Measurements from ENCODE around the gene GXYLT1. TPM values are rescaled to one million over a fixed set of nuclear protein-coding genes. Genes with fewer than 3 reads are reported as not detected.

Gene GXYLT1
- total and polyA plus RNA-seq, 2 experiments from 2014 or later = 3.9 to 13.4 TPM

- no peak for TF ChIP-seq EZH2 (IDR thresholded peaks at IDR 0.05; ENCODE audit: low read depth, unreplicated experiment)
- no peak for TF ChIP-seq CREB1 (CRISPR knock-in tag; IDR thresholded peaks at IDR 0.05; ENCODE audit: low read depth)
- TF ChIP-seq, protein P1, sequence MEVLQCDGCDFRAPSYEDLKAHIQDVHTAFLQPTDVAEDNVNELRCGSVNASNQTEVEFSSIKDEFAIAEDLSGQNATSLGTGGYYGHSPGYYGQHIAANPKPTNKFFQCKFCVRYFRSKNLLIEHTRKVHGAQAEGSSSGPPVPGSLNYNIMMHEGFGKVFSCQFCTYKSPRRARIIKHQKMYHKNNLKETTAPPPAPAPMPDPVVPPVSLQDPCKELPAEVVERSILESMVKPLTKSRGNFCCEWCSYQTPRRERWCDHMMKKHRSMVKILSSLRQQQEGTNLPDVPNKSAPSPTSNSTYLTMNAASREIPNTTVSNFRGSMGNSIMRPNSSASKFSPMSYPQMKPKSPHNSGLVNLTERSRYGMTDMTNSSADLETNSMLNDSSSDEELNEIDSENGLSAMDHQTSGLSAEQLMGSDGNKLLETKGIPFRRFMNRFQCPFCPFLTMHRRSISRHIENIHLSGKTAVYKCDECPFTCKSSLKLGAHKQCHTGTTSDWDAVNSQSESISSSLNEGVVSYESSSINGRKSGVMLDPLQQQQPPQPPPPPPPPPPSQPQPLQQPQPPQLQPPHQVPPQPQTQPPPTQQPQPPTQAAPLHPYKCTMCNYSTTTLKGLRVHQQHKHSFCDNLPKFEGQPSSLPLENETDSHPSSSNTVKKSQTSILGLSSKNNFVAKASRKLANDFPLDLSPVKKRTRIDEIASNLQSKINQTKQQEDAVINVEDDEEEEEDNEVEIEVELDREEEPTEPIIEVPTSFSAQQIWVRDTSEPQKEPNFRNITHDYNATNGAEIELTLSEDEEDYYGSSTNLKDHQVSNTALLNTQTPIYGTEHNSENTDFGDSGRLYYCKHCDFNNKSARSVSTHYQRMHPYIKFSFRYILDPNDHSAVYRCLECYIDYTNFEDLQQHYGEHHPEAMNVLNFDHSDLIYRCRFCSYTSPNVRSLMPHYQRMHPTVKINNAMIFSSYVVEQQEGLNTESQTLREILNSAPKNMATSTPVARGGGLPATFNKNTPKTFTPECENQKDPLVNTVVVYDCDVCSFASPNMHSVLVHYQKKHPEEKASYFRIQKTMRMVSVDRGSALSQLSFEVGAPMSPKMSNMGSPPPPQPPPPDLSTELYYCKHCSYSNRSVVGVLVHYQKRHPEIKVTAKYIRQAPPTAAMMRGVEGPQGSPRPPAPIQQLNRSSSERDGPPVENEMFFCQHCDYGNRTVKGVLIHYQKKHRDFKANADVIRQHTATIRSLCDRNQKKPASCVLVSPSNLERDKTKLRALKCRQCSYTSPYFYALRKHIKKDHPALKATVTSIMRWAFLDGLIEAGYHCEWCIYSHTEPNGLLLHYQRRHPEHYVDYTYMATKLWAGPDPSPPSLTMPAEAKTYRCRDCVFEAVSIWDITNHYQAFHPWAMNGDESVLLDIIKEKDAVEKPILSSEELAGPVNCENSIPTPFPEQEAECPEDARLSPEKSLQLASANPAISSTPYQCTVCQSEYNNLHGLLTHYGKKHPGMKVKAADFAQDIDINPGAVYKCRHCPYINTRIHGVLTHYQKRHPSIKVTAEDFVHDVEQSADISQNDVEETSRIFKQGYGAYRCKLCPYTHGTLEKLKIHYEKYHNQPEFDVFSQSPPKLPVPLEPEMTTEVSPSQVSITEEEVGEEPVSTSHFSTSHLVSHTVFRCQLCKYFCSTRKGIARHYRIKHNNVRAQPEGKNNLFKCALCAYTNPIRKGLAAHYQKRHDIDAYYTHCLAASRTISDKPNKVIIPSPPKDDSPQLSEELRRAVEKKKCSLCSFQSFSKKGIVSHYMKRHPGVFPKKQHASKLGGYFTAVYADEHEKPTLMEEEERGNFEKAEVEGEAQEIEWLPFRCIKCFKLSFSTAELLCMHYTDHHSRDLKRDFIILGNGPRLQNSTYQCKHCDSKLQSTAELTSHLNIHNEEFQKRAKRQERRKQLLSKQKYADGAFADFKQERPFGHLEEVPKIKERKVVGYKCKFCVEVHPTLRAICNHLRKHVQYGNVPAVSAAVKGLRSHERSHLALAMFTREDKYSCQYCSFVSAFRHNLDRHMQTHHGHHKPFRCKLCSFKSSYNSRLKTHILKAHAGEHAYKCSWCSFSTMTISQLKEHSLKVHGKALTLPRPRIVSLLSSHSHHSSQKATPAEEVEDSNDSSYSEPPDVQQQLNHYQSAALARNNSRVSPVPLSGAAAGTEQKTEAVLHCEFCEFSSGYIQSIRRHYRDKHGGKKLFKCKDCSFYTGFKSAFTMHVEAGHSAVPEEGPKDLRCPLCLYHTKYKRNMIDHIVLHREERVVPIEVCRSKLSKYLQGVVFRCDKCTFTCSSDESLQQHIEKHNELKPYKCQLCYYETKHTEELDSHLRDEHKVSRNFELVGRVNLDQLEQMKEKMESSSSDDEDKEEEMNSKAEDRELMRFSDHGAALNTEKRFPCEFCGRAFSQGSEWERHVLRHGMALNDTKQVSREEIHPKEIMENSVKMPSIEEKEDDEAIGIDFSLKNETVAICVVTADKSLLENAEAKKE (CRISPR knock-in tag; IDR thresholded peaks at IDR 0.05) = no peak
- no peak for TF ChIP-seq ZNF331 (CRISPR knock-in tag; IDR thresholded peaks at IDR 0.05; ENCODE audit: low read depth)
- TF ChIP-seq, protein P2, sequence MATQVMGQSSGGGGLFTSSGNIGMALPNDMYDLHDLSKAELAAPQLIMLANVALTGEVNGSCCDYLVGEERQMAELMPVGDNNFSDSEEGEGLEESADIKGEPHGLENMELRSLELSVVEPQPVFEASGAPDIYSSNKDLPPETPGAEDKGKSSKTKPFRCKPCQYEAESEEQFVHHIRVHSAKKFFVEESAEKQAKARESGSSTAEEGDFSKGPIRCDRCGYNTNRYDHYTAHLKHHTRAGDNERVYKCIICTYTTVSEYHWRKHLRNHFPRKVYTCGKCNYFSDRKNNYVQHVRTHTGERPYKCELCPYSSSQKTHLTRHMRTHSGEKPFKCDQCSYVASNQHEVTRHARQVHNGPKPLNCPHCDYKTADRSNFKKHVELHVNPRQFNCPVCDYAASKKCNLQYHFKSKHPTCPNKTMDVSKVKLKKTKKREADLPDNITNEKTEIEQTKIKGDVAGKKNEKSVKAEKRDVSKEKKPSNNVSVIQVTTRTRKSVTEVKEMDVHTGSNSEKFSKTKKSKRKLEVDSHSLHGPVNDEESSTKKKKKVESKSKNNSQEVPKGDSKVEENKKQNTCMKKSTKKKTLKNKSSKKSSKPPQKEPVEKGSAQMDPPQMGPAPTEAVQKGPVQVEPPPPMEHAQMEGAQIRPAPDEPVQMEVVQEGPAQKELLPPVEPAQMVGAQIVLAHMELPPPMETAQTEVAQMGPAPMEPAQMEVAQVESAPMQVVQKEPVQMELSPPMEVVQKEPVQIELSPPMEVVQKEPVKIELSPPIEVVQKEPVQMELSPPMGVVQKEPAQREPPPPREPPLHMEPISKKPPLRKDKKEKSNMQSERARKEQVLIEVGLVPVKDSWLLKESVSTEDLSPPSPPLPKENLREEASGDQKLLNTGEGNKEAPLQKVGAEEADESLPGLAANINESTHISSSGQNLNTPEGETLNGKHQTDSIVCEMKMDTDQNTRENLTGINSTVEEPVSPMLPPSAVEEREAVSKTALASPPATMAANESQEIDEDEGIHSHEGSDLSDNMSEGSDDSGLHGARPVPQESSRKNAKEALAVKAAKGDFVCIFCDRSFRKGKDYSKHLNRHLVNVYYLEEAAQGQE (IDR thresholded peaks at IDR 0.05; ENCODE audit: unreplicated experiment) = no peak
- TF ChIP-seq STAT1 (IDR thresholded peaks at IDR 0.05; ENCODE audit: unreplicated experiment) = no peak
- TF ChIP-seq POLR2AphosphoS5 (IDR thresholded peaks at IDR 0.05; ENCODE audit: low read depth) = no peak
- TF ChIP-seq EZH2phosphoT487 (IDR thresholded peaks at IDR 0.05; ENCODE audit: unreplicated experiment) = no peak
- TF ChIP-seq JUNB (IDR thresholded peaks at IDR 0.05; ENCODE audit: unreplicated experiment) = no peak
- TF ChIP-seq ZNF114 (CRISPR knock-in tag; IDR thresholded peaks at IDR 0.05) = no peak
- TF ChIP-seq CTCF (conservative IDR thresholded peaks at IDR 0.05; ENCODE audit: low read depth in 2 of 2) = no peak
- TF ChIP-seq NANOG (IDR thresholded peaks at IDR 0.05; ENCODE audit: borderline replicate concordance) = no peak
- TF ChIP-seq, protein P3, sequence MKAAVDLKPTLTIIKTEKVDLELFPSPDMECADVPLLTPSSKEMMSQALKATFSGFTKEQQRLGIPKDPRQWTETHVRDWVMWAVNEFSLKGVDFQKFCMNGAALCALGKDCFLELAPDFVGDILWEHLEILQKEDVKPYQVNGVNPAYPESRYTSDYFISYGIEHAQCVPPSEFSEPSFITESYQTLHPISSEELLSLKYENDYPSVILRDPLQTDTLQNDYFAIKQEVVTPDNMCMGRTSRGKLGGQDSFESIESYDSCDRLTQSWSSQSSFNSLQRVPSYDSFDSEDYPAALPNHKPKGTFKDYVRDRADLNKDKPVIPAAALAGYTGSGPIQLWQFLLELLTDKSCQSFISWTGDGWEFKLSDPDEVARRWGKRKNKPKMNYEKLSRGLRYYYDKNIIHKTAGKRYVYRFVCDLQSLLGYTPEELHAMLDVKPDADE (IDR thresholded peaks at IDR 0.05) = no peak
- no peaks in the 10 kb centered on the region for H3K27me3 ChIP-seq (ENCODE audit: insufficient read depth)
- H3K27ac ChIP-seq (ENCODE audit: low read depth) = no peak overlapping the region
- H3K36me3 Mint-ChIP-seq (ENCODE audit: low read depth) = no peaks in the 10 kb centered on the region
- no peak overlapping the region for H3K4me2 ChIP-seq
- H3K79me2 ChIP-seq (replicated peaks; ENCODE audit: insufficient read depth) = no peaks in the 10 kb centered on the region
- H3K4me3 ChIP-seq = no peak overlapping the region
- no peak overlapping the region for H3K4me3 Mint-ChIP-seq
- no peak for DNase-seq (ENCODE audit: low spot score)
- peaks cover 2% of the 10 kb centered on the region for H3K27me3 Mint-ChIP-seq (ENCODE audit: insufficient read depth, low read depth, poor library complexity)
- H3K27ac Mint-ChIP-seq = no peak overlapping the region
- no peaks in the 10 kb centered on the region for H3K36me3 ChIP-seq (ENCODE audit: insufficient read depth)
- peaks cover 17% of the 10 kb centered on the region for H3K4me1 Mint-ChIP-seq
- no peaks in the 10 kb centered on the region for H3K9me2 ChIP-seq (ENCODE audit: insufficient read depth)
- ATAC-seq = no peak
- peaks cover 4% of the 10 kb centered on the region for H3K4me1 ChIP-seq (ENCODE audit: insufficient read depth)
- no peaks in the 10 kb centered on the region for H3F3A ChIP-seq (replicated peaks; ENCODE audit: low read depth)
- H2AFZ ChIP-seq = no peak overlapping the region
- no peaks in the 10 kb centered on the region for H4K20me1 ChIP-seq (replicated peaks; ENCODE audit: insufficient read depth)
- H3K9me3 Mint-ChIP-seq = no peaks in the 10 kb centered on the region
Observed at GRCh38 chr12:42086031-42086430, 58.6 kb downstream of the GXYLT1 start.
